HepG2 (cell line): ENCODE measurements around the gene LRRC45. TPM values are rescaled to one million over a fixed set of nuclear protein-coding genes. Genes with fewer than 3 reads are reported as not detected.

Experiments used
- ATAC-seq: fragments of 200-7000 bp; cut with Tn5 transposase; 3 replicates; pipeline ENCODE4 v1.9.1; 2020; ENCODE audit warnings: mild to moderate bottlenecking, moderate library complexity
- BruUV-seq: library from RNA; stranded (reverse); fragments of 400-500 nt; replicated peaks from 2 replicates; lab custom pipeline; 2021; lab: Mats Ljungman, UMichigan
- CTCF ChIA-PET: fragments of 300-600 bp; formaldehyde crosslinking; extraction: SDS; loops from one replicate; lab custom pipeline; 2021; ENCODE audit warnings: low total read pairs, inconsistent platforms, low intra/inter-chr PET ratio; lab: Yijun Ruan, JAX
- POLR2A ChIA-PET: fragments of 350-600 bp; sonication (Branson Sonifier 250); formaldehyde crosslinking; loops from one replicate; lab custom pipeline; 2020; ENCODE audit warnings: antibody characterized with exemption, inconsistent platforms; lab: Yijun Ruan, JAX
- DNase-seq: peaks from one replicate; pipeline ENCODE4 v3.0.0-alpha.2; 2015; ENCODE audit warnings: low spot score
- FAIRE-seq: peaks from 3 replicates; lab custom pipeline; 2011; peaks lifted over from hg19 to GRCh38; lab: Jason Lieb, UNC
- H2AFZ ChIP-seq: one replicate; pipeline ENCODE4 v1.6.1; 2011; ENCODE audit warnings: low read length, inconsistent platforms
- H3K27ac ChIP-seq: fragments of 300-600 bp; 3 replicates; pipeline ENCODE4 v1.8.0; 2011; ENCODE audit warnings: mixed run types, mild to moderate bottlenecking, mixed read lengths, low read length, inconsistent platforms; ENCODE audit not compliant: insufficient read depth; ENCODE audit errors: extremely low read length
- H3K27me3 ChIP-seq, 2 experiments: fragments of 200-600 bp in 1 of 2; 2 replicates in 1 of 2; 3 replicates in 1 of 2; pipeline versions ENCODE4 v1.6.0 to v1.8.0; 2011; ENCODE audit warnings: low read length in 2 of 2, mild to moderate bottlenecking in 2 of 2, moderate library complexity in 2 of 2, inconsistent platforms in 1 of 2; ENCODE audit not compliant: insufficient read depth in 2 of 2, control insufficient read depth in 1 of 2
- H3K36me3 ChIP-seq, 2 experiments: fragments of 200-600 bp in 1 of 2; replicated peaks in 1 of 2; 2 replicates in 1 of 2; 3 replicates in 1 of 2; pipeline versions ENCODE4 v1.5.1 to v1.8.0; 2011; ENCODE audit warnings: low read length in 2 of 2, inconsistent platforms in 1 of 2; ENCODE audit not compliant: insufficient read depth in 2 of 2, control insufficient read depth in 1 of 2
- H3K4me1 ChIP-seq: 2 replicates; pipeline ENCODE4 v1.5.1; 2012; ENCODE audit warnings: low read length, inconsistent platforms; ENCODE audit not compliant: insufficient read depth
- H3K4me2 ChIP-seq: 2 replicates; pipeline ENCODE4 v1.6.0; 2011; ENCODE audit warnings: low read depth, low read length, inconsistent platforms
- H3K4me3 ChIP-seq, 3 experiments: fragments of 200-600 bp in 1 of 3; sonication (generic), shearing (Covaris generic) in 1 of 3; replicated peaks in 1 of 3; 2 replicates each; pipeline ENCODE4 v1.5.1; 2011 to 2016; ENCODE audit warnings: low read length in 3 of 3, inconsistent platforms in 2 of 3, low read depth in 2 of 3, mild to moderate bottlenecking in 2 of 3, control low read depth in 1 of 3, mixed read lengths in 1 of 3; ENCODE audit not compliant: insufficient read depth in 1 of 3
- H3K79me2 ChIP-seq: one replicate; pipeline ENCODE4 v1.6.1; 2011; ENCODE audit warnings: low read length, inconsistent platforms; ENCODE audit not compliant: insufficient read depth
- H3K9ac ChIP-seq: 2 replicates; pipeline ENCODE4 v1.6.0; 2011; ENCODE audit warnings: mild to moderate bottlenecking, low read depth, low read length, inconsistent platforms; ENCODE audit not compliant: insufficient read depth
- H3K9me3 ChIP-seq: 2 replicates; pipeline ENCODE4 v1.5.1; 2012; ENCODE audit warnings: mild to moderate bottlenecking, low read length
- H4K20me1 ChIP-seq: 2 replicates; pipeline ENCODE4 v1.6.0; 2011; ENCODE audit warnings: inconsistent platforms, mild to moderate bottlenecking, low read length, moderate library complexity; ENCODE audit not compliant: insufficient read depth
- AGO2 ChIP-seq: fragments of 200-400 bp; formaldehyde crosslinking; optimal IDR thresholded peaks from 2 replicates; pipeline ENCODE3; 2017; ENCODE audit warnings: mild to moderate bottlenecking, low read depth, low read length, moderate library complexity
- AKAP8 ChIP-seq: sonication (generic); formaldehyde crosslinking; IDR thresholded peaks from 2 replicates; pipeline ENCODE4 v1.5.1; 2020; ENCODE audit warnings: mild to moderate bottlenecking, missing genetic modification reagents
- HNF4G ChIP-seq, 2 experiments: sonication (generic) in 1 of 2; formaldehyde crosslinking in 1 of 2; IDR thresholded peaks; 2 replicates each; pipeline versions ENCODE4 v1.4.0 to v1.6.1; 2011 to 2020; ENCODE audit warnings: borderline replicate concordance in 2 of 2, low read depth in 2 of 2, mild to moderate bottlenecking in 2 of 2, low read length in 1 of 2, missing genetic modification reagents in 1 of 2, moderate library complexity in 1 of 2
- MTA1 ChIP-seq: sonication (generic); formaldehyde crosslinking; IDR thresholded peaks from 2 replicates; pipeline ENCODE4 v1.4.0; 2020; ENCODE audit warnings: missing genetic modification reagents, mild to moderate bottlenecking, borderline replicate concordance
- NR2F2 ChIP-seq: IDR thresholded peaks from 2 replicates; pipeline ENCODE4 v1.6.1; 2012; ENCODE audit warnings: low read depth, inconsistent platforms, borderline replicate concordance
- PAF1 ChIP-seq: IDR thresholded peaks from 2 replicates; pipeline ENCODE4 v1.6.1; 2016; ENCODE audit warnings: missing genetic modification reagents, missing compliant biosample characterization
- POLR2G ChIP-seq: fragments of 200-400 bp; formaldehyde crosslinking; IDR thresholded peaks from 2 replicates; pipeline ENCODE4 v1.6.1; 2018; ENCODE audit warnings: mild to moderate bottlenecking, low read depth, low read length, moderate library complexity
- RBM39 ChIP-seq: fragments of 200-400 bp; formaldehyde crosslinking; IDR thresholded peaks from one replicate; pipeline ENCODE4 v1.6.1; 2018; ENCODE audit warnings: antibody characterized with exemption, mild to moderate bottlenecking, low read depth, low read length; ENCODE audit not compliant: poor library complexity, severe bottlenecking
- SRSF1 ChIP-seq: fragments of 200-400 bp; formaldehyde crosslinking; optimal IDR thresholded peaks from 2 replicates; pipeline ENCODE3; 2017; ENCODE audit warnings: mild to moderate bottlenecking, low read depth, low read length, moderate library complexity
- TAF15 ChIP-seq: fragments of 200-400 bp; formaldehyde crosslinking; IDR thresholded peaks from one replicate; pipeline ENCODE4 v1.6.1; 2018; ENCODE audit warnings: mild to moderate bottlenecking, low read depth, low read length; ENCODE audit not compliant: poor library complexity, severe bottlenecking
- TARDBP ChIP-seq: sonication (generic); formaldehyde crosslinking; IDR thresholded peaks from 2 replicates; pipeline ENCODE4 v1.8.0; 2022; ENCODE audit warnings: mild to moderate bottlenecking, missing genetic modification reagents
- U2AF1 ChIP-seq: fragments of 200-400 bp; formaldehyde crosslinking; optimal IDR thresholded peaks from 2 replicates; pipeline ENCODE3; 2017; ENCODE audit warnings: mild to moderate bottlenecking, low read depth, low read length
- ZFAT ChIP-seq: sonication (generic); formaldehyde crosslinking; conservative IDR thresholded peaks from 2 replicates; pipeline ENCODE4 v1.8.1; 2023; ENCODE audit warnings: missing genetic modification reagents, inconsistent platforms
- ZNF138 ChIP-seq: sonication (generic); formaldehyde crosslinking; IDR thresholded peaks from 2 replicates; pipeline ENCODE4 v1.5.0; 2020; ENCODE audit warnings: mild to moderate bottlenecking, low read depth, missing genetic modification reagents
- ZNF496 ChIP-seq: sonication (generic); formaldehyde crosslinking; IDR thresholded peaks from 2 replicates; pipeline ENCODE4 v1.8.1; 2023; ENCODE audit warnings: mild to moderate bottlenecking, moderate library complexity, missing genetic modification reagents; ENCODE audit not compliant: insufficient replicate concordance
- ZNF546 ChIP-seq: sonication (generic); formaldehyde crosslinking; conservative IDR thresholded peaks from 2 replicates; pipeline ENCODE4 v1.8.1; 2023; ENCODE audit warnings: mild to moderate bottlenecking, missing genetic modification reagents
- ZNF619 ChIP-seq: sonication (generic); formaldehyde crosslinking; IDR thresholded peaks from 2 replicates; pipeline ENCODE4 v1.4.0; 2020; ENCODE audit warnings: mild to moderate bottlenecking, missing genetic modification reagents
- ZNF670 ChIP-seq: sonication (generic); formaldehyde crosslinking; IDR thresholded peaks from 2 replicates; pipeline ENCODE4 v1.8.0; 2022; ENCODE audit warnings: mild to moderate bottlenecking, missing genetic modification reagents, borderline replicate concordance
- ZNF672 ChIP-seq: sonication (generic); formaldehyde crosslinking; IDR thresholded peaks from 2 replicates; pipeline ENCODE4 v1.8.1; 2022; ENCODE audit warnings: missing genetic modification reagents
- ZNF772 ChIP-seq: sonication (generic); formaldehyde crosslinking; IDR thresholded peaks from 2 replicates; pipeline ENCODE4 v1.5.0; 2020; ENCODE audit warnings: mild to moderate bottlenecking, missing genetic modification reagents
- WGBS: methylation state at CpG from one replicate; pipeline ENCODE4 v1.1.6; 2017; ENCODE audit warnings: low lambda C conversion rate; 5-methylcytosine and 5-hydroxymethylcytosine counted together
- in situ Hi-C: cut with HindIII; loops from 2 replicates; pipeline ENCODE4 v1.10.0; 2017; ENCODE audit warnings: low pct_unique_long_range_greater_than_20kb; ENCODE audit not compliant: extremely low pct_ligation_motif_present
- intact Hi-C: fragments of 100-400 bp; cut with micrococcal nuclease; formaldehyde crosslinking; loops from one replicate; pipeline ENCODE4 v1.10.0; 2022; ENCODE audit not compliant: unreplicated experiment
- polyA plus RNA-seq, 8 experiments: library from polyadenylated mRNA; depleted of rRNA in 3 of 8; stranded (reverse) in 7 of 8; unstranded in 1 of 8; fragments of >200 nt; fragmentation: Illumina TruSeq in 4 of 8; extraction: Trizol in 4 of 8; gene quantifications; 2 replicates each; pipeline versions ENCODE4 v1.2.1 to v1.2.3, GENCODE V29; 2011 to 2016; ENCODE audit warnings: low read depth in 4 of 8, missing spikeins in 1 of 8, mixed read lengths in 1 of 8; ENCODE audit not compliant: insufficient read depth in 1 of 8
- total RNA-seq, 5 experiments: library from RNA; depleted of rRNA; stranded (reverse); fragments of >200 nt; fragmentation: Illumina TruSeq; extraction: Trizol; gene quantifications; 2 replicates each; pipeline ENCODE4 v1.2.3, GENCODE V29; 2016; ENCODE audit warnings: low read depth in 1 of 5
- TF ChIP-seq, protein P1 (sequence below): sonication (generic); formaldehyde crosslinking; IDR thresholded peaks from 2 replicates; pipeline ENCODE4 v1.5.0; 2020; ENCODE audit warnings: mild to moderate bottlenecking, missing genetic modification reagents, moderate library complexity

The LRRC45 gene
- total and polyA plus RNA-seq, 2 of the 13 experiments (the other 11 are each of a cell fraction or from before 2014, with no cell fraction given), result 11.6 to 48.1 TPM

DNA sequence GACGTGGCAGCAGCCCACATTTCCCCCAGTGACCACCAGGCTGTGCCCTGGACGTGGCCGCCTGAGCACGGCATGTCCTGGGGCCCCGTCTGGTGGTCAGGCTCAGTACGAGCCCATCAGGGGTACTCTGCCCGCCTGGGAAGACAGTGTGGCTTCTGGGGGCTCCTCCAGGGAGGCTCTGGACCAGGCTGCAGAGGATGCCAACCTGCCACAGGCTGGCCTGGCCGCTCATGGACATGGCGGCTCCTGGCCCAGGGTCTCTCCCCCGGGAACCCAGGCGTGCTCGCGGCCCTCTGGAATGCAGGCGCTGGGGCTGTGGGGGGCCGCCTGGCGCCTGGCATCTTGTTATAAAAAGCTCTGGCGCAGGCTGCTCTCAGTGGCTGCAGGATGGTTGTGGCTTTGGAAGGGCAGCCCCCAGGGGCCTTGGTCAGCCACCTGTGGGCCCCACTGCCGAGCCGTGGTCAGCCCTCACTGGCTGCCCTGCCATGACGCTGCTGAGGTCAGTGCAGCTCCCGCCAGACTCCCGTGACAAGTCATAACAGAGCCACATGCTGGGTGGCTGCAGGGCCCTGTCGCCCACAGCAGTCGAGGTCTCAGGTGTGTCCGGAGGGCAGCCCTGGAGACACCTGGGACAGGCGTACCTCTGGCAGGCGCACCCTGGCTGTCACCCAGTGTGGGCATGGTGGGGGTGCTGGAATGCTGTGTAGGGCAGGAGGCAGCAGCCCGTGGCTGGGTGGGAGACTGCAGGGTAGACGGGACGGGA lies 15.4 kb upstream of the LRRC45 start:
- H3K9ac ChIP-seq, result no peak overlapping the region
- ChIA-PET CTCF (interaction anchor here (0.8 kb wide), 1 partner anchor 48 kb away, joined by 4 read pairs; no protein-coding TSS in a partner anchor), POLR2A (interaction anchor here (1.0 kb wide), 1 partner anchor 13 kb away, joined by 4 read pairs; no protein-coding TSS in a partner anchor)
- no peak for FAIRE-seq
- peaks cover 72% of the 10 kb centered on the region for H3K4me1 ChIP-seq
- ATAC-seq, result no peak; the same call in 1 of the 3 replicates
- H3K9me3 ChIP-seq, result no peaks in the 10 kb centered on the region
- H3K79me2 ChIP-seq, result peaks cover 35% of the 10 kb centered on the region
- peaks cover 40 to 53% of the 10 kb centered on the region in 2 experiments for H3K36me3 ChIP-seq
- no peak for DNase-seq
- no TSS peak for BruUV-seq
- intact Hi-C loops, result no loop called here
- no peaks in the 10 kb centered on the region for H4K20me1 ChIP-seq
- no peak overlapping the region for H3K4me3 ChIP-seq
- H3K4me2 ChIP-seq, result no peak overlapping the region
- H3K27ac ChIP-seq, result no peak overlapping the region
- no peak overlapping the region for H2AFZ ChIP-seq
- over 99% methylated on average over 16 of the region's 30 CpGs for WGBS
- H3K27me3 ChIP-seq, result no peaks in the 10 kb centered on the region
- in situ Hi-C loops, result no loop called here
- TF ChIP-seq HNF4G (IDR thresholded peaks at IDR 0.05; ENCODE audit: borderline replicate concordance, low read depth, low read length) (no peak), HNF4G (CRISPR knock-in tag; IDR thresholded peaks at IDR 0.05; ENCODE audit: borderline replicate concordance, low read depth) (no peak), POLR2G (peak; percentile 58), ZNF672 (CRISPR knock-in tag) (0 out of 2 replicates have a peak, but pooled peaks have one; percentile 4), PAF1 (CRISPR knock-in tag) (peak; percentile 78), SRSF1 (peak; percentile 9), TARDBP (CRISPR knock-in tag) (0 out of 2 replicates have a peak, but pooled peaks have one; percentile 16), MTA1 (CRISPR knock-in tag) (peak; percentile 48; the same call in 1 of the 2 replicates), ZFAT (CRISPR knock-in tag) (no peak), ZNF496 (CRISPR knock-in tag) (no peak), ZNF138 (0 out of 2 replicates have a peak, but pooled peaks have one; percentile 28), AKAP8 (CRISPR knock-in tag) (peak; percentile 68; the same call in 1 of the 2 replicates), ZNF546 (CRISPR knock-in tag) (0 out of 2 replicates have a peak, but pooled peaks have one; percentile 23), ZNF772 (CRISPR knock-in tag) (peak; percentile 29; the same call in 1 of the 2 replicates), AGO2 (peak; percentile 99), TAF15 (peak; percentile 17), RBM39 (peak; percentile 34), NR2F2 (0 out of 2 replicates have a peak, but pooled peaks have one; percentile 6), ZNF670 (CRISPR knock-in tag) (0 out of 2 replicates have a peak, but pooled peaks have one; percentile 32), ZNF619 (peak; percentile 26; the same call in 1 of the 2 replicates), U2AF1 (no peak)
- TF ChIP-seq, protein P1, sequence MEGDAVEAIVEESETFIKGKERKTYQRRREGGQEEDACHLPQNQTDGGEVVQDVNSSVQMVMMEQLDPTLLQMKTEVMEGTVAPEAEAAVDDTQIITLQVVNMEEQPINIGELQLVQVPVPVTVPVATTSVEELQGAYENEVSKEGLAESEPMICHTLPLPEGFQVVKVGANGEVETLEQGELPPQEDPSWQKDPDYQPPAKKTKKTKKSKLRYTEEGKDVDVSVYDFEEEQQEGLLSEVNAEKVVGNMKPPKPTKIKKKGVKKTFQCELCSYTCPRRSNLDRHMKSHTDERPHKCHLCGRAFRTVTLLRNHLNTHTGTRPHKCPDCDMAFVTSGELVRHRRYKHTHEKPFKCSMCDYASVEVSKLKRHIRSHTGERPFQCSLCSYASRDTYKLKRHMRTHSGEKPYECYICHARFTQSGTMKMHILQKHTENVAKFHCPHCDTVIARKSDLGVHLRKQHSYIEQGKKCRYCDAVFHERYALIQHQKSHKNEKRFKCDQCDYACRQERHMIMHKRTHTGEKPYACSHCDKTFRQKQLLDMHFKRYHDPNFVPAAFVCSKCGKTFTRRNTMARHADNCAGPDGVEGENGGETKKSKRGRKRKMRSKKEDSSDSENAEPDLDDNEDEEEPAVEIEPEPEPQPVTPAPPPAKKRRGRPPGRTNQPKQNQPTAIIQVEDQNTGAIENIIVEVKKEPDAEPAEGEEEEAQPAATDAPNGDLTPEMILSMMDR, result peak; percentile 39
